Activated B cell treated with CpG ODN at 0.5 μM for 24 hours (primary cell): Measurements from ENCODE around the gene ACTR2. TPM values are rescaled to one million over a fixed set of nuclear protein-coding genes. Genes with fewer than 3 reads are reported as not detected.
"Not testable (repeated sequence)": the region's sequence is repeated elsewhere in the genome, so short reads cannot be mapped to it uniquely, and the experiment has no call there.

Experiments
- ATAC-seq: fragments of 200-7000 bp; cut with Tn5 transposase; one replicate; pipeline ENCODE4 v1.10.0; 2021; ENCODE audit warnings: low read depth, mild to moderate bottlenecking, moderate library complexity
- CTCF ChIA-PET: fragments of 350-600 bp; sonication (Branson Sonifier 250); formaldehyde crosslinking; loops from one replicate; lab custom pipeline; 2021; ENCODE audit warnings: antibody characterized with exemption; lab: Charles Lee
- POLR2A ChIA-PET: fragments of 350-600 bp; sonication (Branson Sonifier 250); formaldehyde crosslinking; loops from one replicate; lab custom pipeline; 2021; ENCODE audit warnings: antibody characterized with exemption; lab: Charles Lee
- DNase-seq: peaks from one replicate; pipeline ENCODE4 v3.0.0; 2022
- H3K27ac Mint-ChIP-seq: one replicate; pipeline ENCODE4 v1.8.0; 2020; ENCODE audit warnings: mixed read lengths
- H3K27me3 Mint-ChIP-seq: one replicate; pipeline ENCODE4 v1.8.0; 2021; ENCODE audit warnings: mixed read lengths
- H3K36me3 Mint-ChIP-seq: one replicate; pipeline ENCODE4 v1.8.0; 2021; ENCODE audit warnings: low read depth, mixed read lengths
- H3K4me1 Mint-ChIP-seq: one replicate; pipeline ENCODE4 v1.8.0; 2021; ENCODE audit warnings: mixed read lengths
- H3K4me3 Mint-ChIP-seq: one replicate; pipeline ENCODE4 v1.8.0; 2020; ENCODE audit warnings: mild to moderate bottlenecking, mixed read lengths
- H3K9me3 Mint-ChIP-seq: one replicate; pipeline ENCODE4 v1.8.0; 2020; ENCODE audit warnings: mixed read lengths
- CTCF ChIP-seq: fragments of 200-600 bp; IDR thresholded peaks from one replicate; pipeline ENCODE4 v1.8.0; 2022; ENCODE audit warnings: antibody characterized with exemption, mild to moderate bottlenecking
- intact Hi-C: fragments of 100-400 bp; cut with micrococcal nuclease; formaldehyde crosslinking; loops from one replicate; pipeline ENCODE4 v1.15.1; 2024
- total RNA-seq: library from RNA; stranded (reverse); gene quantifications from 2 replicates; pipeline ENCODE4 v1.2.3, GENCODE V29; 2022

Gene ACTR2
- total RNA-seq, 1 donor from 2014 or later: 484 TPM

GRCh38 chr2:65228263-65228750 is 676 bp downstream of the ACTR2 start:
- Mint-ChIP-seq H3K4me3 (peak overlapping the region; percentile 99), H3K9me3 (no peaks in the 10 kb centered on the region), H3K27ac (peak overlapping the region; percentile 100), H3K27me3 (no peaks in the 10 kb centered on the region), H3K36me3 (peaks cover 30% of the 10 kb centered on the region), H3K4me1 (peaks cover 50% of the 10 kb centered on the region)
- peak; percentile 44 for DNase-seq
- no peak for TF ChIP-seq CTCF
- POLR2A ChIA-PET: interaction anchor here (0.6 to 4.2 kb wide), 8 partner anchors 24 to 703 kb away, joined by 3 to 79 read pairs (median 8); partner anchors contain the start of genes CEP68 and RAB1A
- CTCF ChIA-PET: no interaction called here
- ATAC-seq: peak; percentile 51
- intact Hi-C loops: loop anchor here (2.0 to 5.0 kb wide), 5 partner anchors 14 to 1641 kb away; partner anchors contain the start of genes MDH1, VPS54 and WDPCP

- no peak for TF ChIP-seq CTCF
- no peak for DNase-seq
- H3K4me3 Mint-ChIP-seq: peak overlapping the region; percentile 41
- POLR2A ChIA-PET: interaction anchor here (0.7 to 4.2 kb wide), 2 partner anchors 102 to 166 kb away, joined by 3 to 79 read pairs; partner anchors contain the start of gene RAB1A
- H3K27ac Mint-ChIP-seq: peak overlapping the region; percentile 77
- H3K36me3 Mint-ChIP-seq: peaks cover 40% of the 10 kb centered on the region
- H3K27me3 Mint-ChIP-seq: no peaks in the 10 kb centered on the region
- H3K9me3 Mint-ChIP-seq: no peaks in the 10 kb centered on the region
- intact Hi-C loops: no loop called here
- H3K4me1 Mint-ChIP-seq: peaks cover 74% of the 10 kb centered on the region
- no peak for ATAC-seq
- CTCF ChIA-PET: no interaction called here
Observed at GRCh38 chr2:65231121-65231520, 3.5 kb downstream of the ACTR2 start.

- ChIA-PET CTCF (no interaction called here), POLR2A (no interaction called here)
- peak overlapping the region; percentile 50 for H3K4me3 Mint-ChIP-seq
- no peaks in the 10 kb centered on the region for H3K27me3 Mint-ChIP-seq
- H3K9me3 Mint-ChIP-seq: no peaks in the 10 kb centered on the region
- intact Hi-C loops: loop anchor here (1.0 kb wide), 1 partner anchor 8 kb away; no protein-coding TSS in a partner anchor
- H3K4me1 Mint-ChIP-seq: peaks cover 74% of the 10 kb centered on the region
- DNase-seq: no peak
- peak overlapping the region; percentile 77 for H3K27ac Mint-ChIP-seq
- peaks cover 42% of the 10 kb centered on the region for H3K36me3 Mint-ChIP-seq
- no peak for ATAC-seq
- no peak for TF ChIP-seq CTCF
Observed at GRCh38 chr2:65231892-65232477, 4.4 kb downstream of the ACTR2 start.

- Mint-ChIP-seq H3K27me3 (no peaks in the 10 kb centered on the region), H3K9me3 (no peaks in the 10 kb centered on the region), H3K4me1 (peaks cover 75% of the 10 kb centered on the region), H3K4me3 (peak overlapping the region; percentile 50), H3K36me3 (peaks cover 37% of the 10 kb centered on the region), H3K27ac (peak overlapping the region; percentile 77)
- POLR2A ChIA-PET: interaction anchor here (0.7 kb wide), 1 partner anchor 182 kb away, joined by 5 read pairs; no protein-coding TSS in a partner anchor
- CTCF ChIA-PET: interaction anchor here (0.7 kb wide), 1 partner anchor 323 kb away, joined by 3 read pairs; no protein-coding TSS in a partner anchor
- intact Hi-C loops: loop anchor here (1.0 kb wide), 1 partner anchor 8 kb away; no protein-coding TSS in a partner anchor
- DNase-seq: no peak
- no peak for TF ChIP-seq CTCF
- peak; percentile 15 for ATAC-seq
Observed at GRCh38 chr2:65232636-65233035, 5.0 kb downstream of the ACTR2 start.

GRCh38 chr2:65240657-65241056 is 13.0 kb downstream of the ACTR2 start:
- Mint-ChIP-seq H3K4me1 (peaks cover 46% of the 10 kb centered on the region), H3K27ac (no peak overlapping the region), H3K9me3 (no peaks in the 10 kb centered on the region), H3K36me3 (peaks cover 52% of the 10 kb centered on the region), H3K4me3 (no peak overlapping the region), H3K27me3 (no peaks in the 10 kb centered on the region)
- intact Hi-C loops: loop anchor here (1.0 kb wide), 1 partner anchor 8 kb away; no protein-coding TSS in a partner anchor
- no peak for TF ChIP-seq CTCF
- ChIA-PET CTCF (interaction anchor here (1.2 kb wide), 1 partner anchor 10 kb away, joined by 3 read pairs; no protein-coding TSS in a partner anchor), POLR2A (interaction anchor here (0.6 to 1.0 kb wide), 2 partner anchors 13 to 78 kb away, joined by 4 to 9 read pairs; partner anchors contain the start of gene ACTR2)
- no peak for ATAC-seq
- no peak for DNase-seq

GRCh38 chr2:65244452-65244851 is 16.8 kb downstream of the ACTR2 start:
- DNase-seq, H3K4me3 Mint-ChIP-seq, intact Hi-C loops, ATAC-seq, H3K27ac Mint-ChIP-seq, CTCF ChIA-PET, H3K9me3 Mint-ChIP-seq, H3K27me3 Mint-ChIP-seq: not testable (repeated sequence)
- peaks cover 65% of the 10 kb centered on the region for H3K36me3 Mint-ChIP-seq
- peaks cover 27% of the 10 kb centered on the region for H3K4me1 Mint-ChIP-seq
- POLR2A ChIA-PET: interaction anchor here (0.6 to 0.7 kb wide), 2 partner anchors 9 to 368 kb away, joined by 3 read pairs; no protein-coding TSS in a partner anchor
